Activated T-helper 2 cell treated with anti-CD3 and anti-CD28 coated beads, Interferon-gamma antibody, Interleukin-2, Interleukin-4, amounts not matched to agents 10 μg/mL and 5 μg/mL and 100 μg/mL, durations not matched to agents 14 hours and 24 hours and 36 hours (primary cell): Measurements from ENCODE around the gene RAD51D. TPM values are rescaled to one million over a fixed set of nuclear protein-coding genes. Genes with fewer than 3 reads are reported as not detected.
"Not testable (repeated sequence)": the region's sequence is repeated elsewhere in the genome, so short reads cannot be mapped to it uniquely, and the experiment has no call there.

Experiments
- DNase-seq: peaks from one replicate; pipeline ENCODE4 v3.0.0; 2021; ENCODE audit warnings: low spot score
- H3K27ac Mint-ChIP-seq: one replicate; pipeline ENCODE4 v1.8.0; 2021; ENCODE audit warnings: mixed read lengths
- H3K27me3 Mint-ChIP-seq: one replicate; pipeline ENCODE4 v1.8.0; 2021; ENCODE audit warnings: low read depth, mixed read lengths
- H3K36me3 Mint-ChIP-seq: one replicate; pipeline ENCODE4 v1.8.0; 2021; ENCODE audit warnings: low read depth, mixed read lengths
- H3K4me1 Mint-ChIP-seq: one replicate; pipeline ENCODE4 v1.8.0; 2021; ENCODE audit warnings: low read depth, mixed read lengths
- H3K4me3 Mint-ChIP-seq: one replicate; pipeline ENCODE4 v1.8.0; 2021; ENCODE audit warnings: low read depth, mild to moderate bottlenecking, moderate library complexity, mixed read lengths
- H3K9me3 Mint-ChIP-seq: one replicate; pipeline ENCODE4 v1.8.0; 2021; ENCODE audit warnings: mixed read lengths
- intact Hi-C: fragments of 100-400 bp; cut with micrococcal nuclease; formaldehyde crosslinking; loops from one replicate; pipeline ENCODE4 v1.15.1; 2023
- total RNA-seq: library from RNA; stranded (reverse); gene quantifications from 2 replicates; pipeline ENCODE4 v1.2.3, GENCODE V29; 2022

The RAD51D gene
- total RNA-seq, 1 donor from 2014 or later: 29.5 TPM

- H3K27me3 Mint-ChIP-seq: peaks cover 20% of the 10 kb centered on the region
- no peak overlapping the region for H3K4me3 Mint-ChIP-seq
- intact Hi-C loops: no loop called here
- no peak overlapping the region for H3K27ac Mint-ChIP-seq
- no peak for DNase-seq
- no peaks in the 10 kb centered on the region for H3K36me3 Mint-ChIP-seq
- H3K4me1 Mint-ChIP-seq: peaks cover 4% of the 10 kb centered on the region
- no peaks in the 10 kb centered on the region for H3K9me3 Mint-ChIP-seq
Measured at GRCh38 chr17:35154196-35155165, 34.8 kb upstream of the RAD51D start.

- intact Hi-C loops: no loop called here
- H3K4me3 Mint-ChIP-seq: no peak overlapping the region
Measured at GRCh38 chr17:35152421-35153140, 32.9 kb upstream of the RAD51D start.

DNA sequence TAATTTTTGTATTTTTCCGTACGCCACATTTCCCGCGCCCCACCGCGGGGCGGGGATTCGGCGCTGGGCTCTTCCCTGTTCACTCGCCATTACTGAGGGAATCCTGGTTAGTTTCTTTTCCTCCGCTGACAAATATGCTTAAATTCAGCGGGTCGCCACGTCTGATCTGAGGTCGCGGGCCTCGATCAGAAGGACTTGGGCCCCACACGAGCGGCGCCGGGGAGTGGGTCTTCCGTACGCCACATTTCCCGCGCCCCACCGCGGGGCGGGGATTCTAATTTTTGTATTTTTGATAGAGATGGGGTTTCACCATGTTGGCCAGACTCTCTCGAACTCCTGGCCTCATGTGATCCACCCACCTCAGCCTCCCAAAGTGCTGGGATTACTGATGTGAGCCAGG is 31.4 kb upstream of the RAD51D start:
- H3K4me3 Mint-ChIP-seq, DNase-seq, H3K36me3 Mint-ChIP-seq, H3K27ac Mint-ChIP-seq, H3K9me3 Mint-ChIP-seq, intact Hi-C loops, H3K4me1 Mint-ChIP-seq: not testable (repeated sequence)
- H3K27me3 Mint-ChIP-seq: peaks cover 20% of the 10 kb centered on the region

More at GRCh38 chr17:35152421-35153140, 32.9 kb upstream of the RAD51D start:
- Mint-ChIP-seq H3K27ac (no peak overlapping the region), H3K27me3 (peaks cover 20% of the 10 kb centered on the region), H3K9me3 (no peaks in the 10 kb centered on the region), H3K36me3 (no peaks in the 10 kb centered on the region), H3K4me1 (peaks cover 4% of the 10 kb centered on the region)
- no peak for DNase-seq

DNA sequence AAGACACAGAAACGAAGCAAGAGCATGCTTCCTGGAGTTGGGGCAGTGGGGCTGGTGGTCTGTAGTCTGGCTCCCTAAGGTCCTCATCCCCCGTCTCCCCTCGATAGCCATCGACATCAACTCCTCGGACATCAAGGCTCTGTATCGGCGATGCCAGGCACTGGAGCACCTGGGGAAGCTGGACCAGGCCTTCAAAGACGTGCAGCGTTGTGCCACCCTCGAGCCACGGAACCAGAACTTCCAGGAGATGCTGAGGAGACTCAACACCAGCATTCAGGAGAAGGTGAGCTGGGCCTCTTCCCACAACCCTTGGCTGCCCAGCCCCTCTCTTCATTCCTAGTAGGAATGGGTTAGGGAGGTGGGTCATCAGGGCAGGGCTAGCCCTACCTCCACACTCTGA is 30.3 kb upstream of the RAD51D start:
- no peaks in the 10 kb centered on the region for H3K4me1 Mint-ChIP-seq
- H3K36me3 Mint-ChIP-seq: no peaks in the 10 kb centered on the region
- H3K9me3 Mint-ChIP-seq: no peaks in the 10 kb centered on the region
- no peak for DNase-seq
- H3K27me3 Mint-ChIP-seq: peaks cover 17% of the 10 kb centered on the region
- H3K27ac Mint-ChIP-seq: no peak overlapping the region
- no peak overlapping the region for H3K4me3 Mint-ChIP-seq
- intact Hi-C loops: no loop called here

GRCh38 chr17:35148144-35148543 is 28.5 kb upstream of the RAD51D start:
- Mint-ChIP-seq H3K9me3 (no peaks in the 10 kb centered on the region), H3K27me3 (peaks cover 10% of the 10 kb centered on the region), H3K36me3 (no peaks in the 10 kb centered on the region), H3K4me1 (peaks cover 1% of the 10 kb centered on the region), H3K27ac (no peak overlapping the region), H3K4me3 (no peak overlapping the region)
- intact Hi-C loops: no loop called here
- DNase-seq: no peak

DNA sequence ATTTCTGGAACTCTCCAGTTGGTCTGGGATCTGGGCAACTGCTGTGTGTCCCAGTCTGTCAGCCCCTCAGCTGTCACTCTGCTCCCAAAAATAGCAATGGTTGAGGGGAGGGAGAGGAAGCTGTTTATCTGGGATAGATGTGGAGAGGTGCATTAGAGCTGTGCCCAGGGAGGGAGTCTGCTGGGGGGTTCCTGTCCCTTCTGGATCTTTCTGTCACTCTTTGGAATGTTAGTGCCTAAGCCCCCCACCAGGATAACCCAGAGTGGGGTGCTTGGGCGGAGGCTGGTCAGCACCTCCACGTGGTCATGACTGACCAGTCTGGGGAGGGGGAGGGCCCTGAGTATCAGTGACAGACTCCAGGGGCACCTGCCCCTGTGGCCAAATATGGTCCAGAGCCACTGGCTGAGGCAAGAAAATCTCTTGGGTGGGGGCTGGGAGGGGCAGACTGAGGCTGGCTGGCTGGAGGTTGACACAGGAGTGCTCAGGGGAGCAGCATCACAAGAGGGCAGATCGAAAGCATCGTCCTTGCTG is 27.8 kb upstream of the RAD51D start, which contains the start of gene UNC45B:
Gene UNC45B (plus strand): TSS at position 443 of the 531 bp plus-strand sequence. CDS start 447 bp downstream, outside the sequence.
- no peaks in the 10 kb centered on the region for H3K36me3 Mint-ChIP-seq
- intact Hi-C loops: no loop called here
- H3K4me3 Mint-ChIP-seq: no peak within 1 kb of the TSS
- DNase-seq: no peak
- H3K9me3 Mint-ChIP-seq: no peaks in the 10 kb centered on the region
- no peak within 1 kb of the TSS for H3K27ac Mint-ChIP-seq
- H3K4me1 Mint-ChIP-seq: peaks cover 2% of the 10 kb centered on the region
- peaks cover 4% of the 10 kb centered on the region for H3K27me3 Mint-ChIP-seq

DNA sequence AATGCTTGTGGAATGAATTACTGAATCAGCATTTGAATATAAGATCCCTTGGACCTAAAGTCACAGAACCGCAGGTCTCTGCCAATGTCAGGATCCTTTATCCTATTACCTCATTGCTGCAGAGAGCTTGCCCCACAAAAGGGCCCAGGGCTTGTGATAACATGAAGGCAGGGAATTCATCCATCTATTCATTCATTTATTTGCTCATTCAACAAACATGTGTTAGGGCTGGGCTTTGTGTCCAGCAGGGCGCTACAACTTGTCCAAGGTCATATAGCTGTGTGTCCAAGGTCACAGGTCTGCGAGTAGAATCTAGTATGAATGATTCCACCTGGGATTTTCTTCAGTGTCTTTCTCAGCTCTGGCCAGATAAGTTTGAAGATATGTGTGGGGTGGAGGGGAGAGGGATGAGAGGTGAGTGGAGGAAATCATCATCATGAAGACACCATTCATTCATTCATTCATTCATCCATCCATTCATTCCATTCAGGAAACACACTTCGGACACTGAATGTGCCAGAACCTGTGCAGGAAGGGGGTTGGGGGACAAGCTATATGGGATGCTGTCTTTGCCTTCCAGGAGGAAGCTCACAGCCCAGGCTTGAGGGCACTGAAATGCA is 26.7 kb upstream of the RAD51D start:
- H3K36me3 Mint-ChIP-seq: peaks cover 3% of the 10 kb centered on the region
- H3K9me3 Mint-ChIP-seq: no peaks in the 10 kb centered on the region
- intact Hi-C loops: no loop called here
- no peak overlapping the region for H3K4me3 Mint-ChIP-seq
- no peak for DNase-seq
- no peak overlapping the region for H3K27ac Mint-ChIP-seq
- peaks cover 5% of the 10 kb centered on the region for H3K4me1 Mint-ChIP-seq
- peaks cover 1% of the 10 kb centered on the region for H3K27me3 Mint-ChIP-seq

DNA sequence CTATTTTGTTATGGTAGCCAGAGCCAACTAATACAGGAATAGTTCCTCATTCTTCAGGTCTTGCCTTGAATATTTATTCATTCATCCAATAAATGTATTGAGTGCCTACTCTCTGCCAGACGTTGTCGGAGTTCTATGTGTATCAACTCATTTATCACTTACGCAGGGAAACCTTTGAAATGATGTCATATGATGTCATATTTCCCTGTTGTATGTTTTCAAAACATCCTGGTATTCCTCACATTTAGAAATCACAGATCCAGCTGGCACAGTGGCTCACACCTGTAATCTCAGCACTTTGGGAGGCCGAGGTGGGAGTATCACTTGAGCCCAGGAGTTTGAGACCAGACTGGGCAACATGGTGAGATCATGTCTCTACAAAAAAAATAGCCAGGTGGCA is 25.2 kb upstream of the RAD51D start:
- Mint-ChIP-seq H3K36me3 (peaks cover 8% of the 10 kb centered on the region), H3K4me1 (peaks cover 6% of the 10 kb centered on the region), H3K4me3 (no peak overlapping the region), H3K9me3 (no peaks in the 10 kb centered on the region), H3K27ac (no peak overlapping the region), H3K27me3 (no peaks in the 10 kb centered on the region)
- intact Hi-C loops: loop anchor here (5.0 kb wide), 1 partner anchor 67 kb away; no protein-coding TSS in a partner anchor
- no peak for DNase-seq

GRCh38 chr17:35142467-35142796 is 22.8 kb upstream of the RAD51D start:
- Mint-ChIP-seq H3K4me3 (peak overlapping the region; percentile 82), H3K9me3 (no peaks in the 10 kb centered on the region), H3K27ac (no peak overlapping the region), H3K4me1 (peaks cover 6% of the 10 kb centered on the region), H3K36me3 (peaks cover 31% of the 10 kb centered on the region), H3K27me3 (no peaks in the 10 kb centered on the region)
- DNase-seq: no peak
- intact Hi-C loops: loop anchor here (5.0 kb wide), 1 partner anchor 70 kb away; no protein-coding TSS in a partner anchor

GRCh38 chr17:35141681-35142466 is 22.2 kb upstream of the RAD51D start, which contains the start of gene NLE1:
Gene NLE1, minus strand, starts transcription at chr17:35142303. Its CDS starts 28 bp downstream, at chr17:35142275.
- peaks cover 6% of the 10 kb centered on the region for H3K4me1 Mint-ChIP-seq
- no peaks in the 10 kb centered on the region for H3K9me3 Mint-ChIP-seq
- intact Hi-C loops: loop anchor here (5.0 kb wide), 1 partner anchor 70 kb away; no protein-coding TSS in a partner anchor
- H3K27me3 Mint-ChIP-seq: no peaks in the 10 kb centered on the region
- peak within 1 kb of the TSS; percentile 69 for H3K27ac Mint-ChIP-seq
- peak within 1 kb of the TSS; percentile 82 for H3K4me3 Mint-ChIP-seq
- H3K36me3 Mint-ChIP-seq: peaks cover 36% of the 10 kb centered on the region
- DNase-seq: peak; percentile 86

- no peak for DNase-seq
- intact Hi-C loops: no loop called here
- Mint-ChIP-seq H3K9me3 (no peaks in the 10 kb centered on the region), H3K27me3 (no peaks in the 10 kb centered on the region), H3K36me3 (peaks cover 73% of the 10 kb centered on the region), H3K27ac (no peak overlapping the region), H3K4me3 (no peak overlapping the region), H3K4me1 (peaks cover 5% of the 10 kb centered on the region)
Measured at GRCh38 chr17:35138218-35138617, 18.6 kb upstream of the RAD51D start.

GRCh38 chr17:35135322-35135721 is 15.7 kb upstream of the RAD51D start:
- Mint-ChIP-seq H3K27ac (no peak overlapping the region), H3K27me3 (no peaks in the 10 kb centered on the region), H3K9me3 (no peaks in the 10 kb centered on the region), H3K4me1 (no peaks in the 10 kb centered on the region), H3K4me3 (no peak overlapping the region), H3K36me3 (peaks cover 83% of the 10 kb centered on the region)
- no peak for DNase-seq
- intact Hi-C loops: no loop called here
